Measurements from ENCODE around the gene CYP4F22.

Gene CYP4F22

GRCh38 chr19:15538774-15539173 lies 30.4 kb downstream of the CYP4F22 start:
- no peak for DNase-seq

GRCh38 chr19:15539638-15540037 lies 31.3 kb downstream of the CYP4F22 start:
- DNase-seq: no peak

- DNase-seq: no peak
Measured at GRCh38 chr19:15540435-15540834, 32.1 kb downstream of the CYP4F22 start.

- no peak for DNase-seq
Measured at GRCh38 chr19:15544283-15544682, 36.0 kb downstream of the CYP4F22 start.

- DNase-seq: no peak
Measured at GRCh38 chr19:15544970-15545369, 36.6 kb downstream of the CYP4F22 start.

GRCh38 chr19:15548648-15549047 lies 40.3 kb downstream of the CYP4F22 start:
- no peak for DNase-seq

GRCh38 chr19:15549581-15549980 lies 41.3 kb downstream of the CYP4F22 start:
- DNase-seq: no peak

- DNase-seq: no peak
Measured at GRCh38 chr19:15550273-15550672, 41.9 kb downstream of the CYP4F22 start.

GRCh38 chr19:15550929-15551292 lies 42.6 kb downstream of the CYP4F22 start:
- peak; percentile 24 for DNase-seq

- peak; percentile 52 for DNase-seq
Measured at GRCh38 chr19:15551293-15552004, 43.1 kb downstream of the CYP4F22 start.

- DNase-seq: no peak
Measured at GRCh38 chr19:15555021-15555420, 46.7 kb downstream of the CYP4F22 start.

GRCh38 chr19:15555759-15556633 lies 47.7 kb downstream of the CYP4F22 start:
- DNase-seq: peak; percentile 95

GRCh38 chr19:15556634-15557181 lies 48.4 kb downstream of the CYP4F22 start:
- no peak for DNase-seq

GRCh38 chr19:15557223-15557622 lies 48.9 kb downstream of the CYP4F22 start:
- DNase-seq: no peak

- DNase-seq: no peak
Measured at GRCh38 chr19:15562145-15562544, 53.8 kb downstream of the CYP4F22 start.

GRCh38 chr19:15562861-15563260 lies 54.5 kb downstream of the CYP4F22 start:
- DNase-seq: no peak

- no peak for DNase-seq
Measured at GRCh38 chr19:15563325-15563794, 55.0 kb downstream of the CYP4F22 start.

GRCh38 chr19:15563931-15564330 lies 55.6 kb downstream of the CYP4F22 start:
- DNase-seq: no peak

GRCh38 chr19:15564534-15565168 lies 56.3 kb downstream of the CYP4F22 start:
- DNase-seq: no peak

- DNase-seq: no peak
Measured at GRCh38 chr19:15570420-15570819, 62.1 kb downstream of the CYP4F22 start.

- DNase-seq: no peak
Measured at GRCh38 chr19:15575406-15575805, 67.1 kb downstream of the CYP4F22 start.

- no peak for DNase-seq
Measured at GRCh38 chr19:15576526-15577156, 68.3 kb downstream of the CYP4F22 start.

Measured in CD4-positive, alpha-beta T cell treated with Interleukin-4 for 4 hours (primary cell).